Heart left ventricle (tissue), 16 donors: ENCODE measurements around the gene KLHL13. TPM values are rescaled to one million over a fixed set of nuclear protein-coding genes. Genes with fewer than 3 reads are reported as not detected.
"Not testable (repeated sequence)": the region's sequence is repeated elsewhere in the genome, so short reads cannot be mapped to it uniquely, and the experiment has no call there.

ENCODE experiments used
- ATAC-seq, 4 donors: fragments of 200-7000 bp; cut with Tn5 transposase; one replicate each; pipeline ENCODE4 v1.9.1; 2020 to 2022; ENCODE audit warnings: moderate library complexity in 4 of 4, mild to moderate bottlenecking in 3 of 4, moderate number of reproducible peaks in 1 of 4
- DNase-seq, 5 donors: peaks; one replicate each; pipeline ENCODE4 v3.0.0-alpha.2; 2020
- H3K27ac ChIP-seq, 12 donors: fragments of 200-600 bp; sonication (generic) in 4 of 12; one replicate each; pipeline versions ENCODE4 v1.5.0 to v1.8.0; 2016 to 2022; ENCODE audit warnings: mild to moderate bottlenecking in 2 of 12
- H3K27me3 ChIP-seq, 9 donors: fragments of 200-600 bp; sonication (generic) in 2 of 9; one replicate each; pipeline versions ENCODE4 v1.5.1 to v1.8.0; 2016 to 2022; ENCODE audit warnings: mild to moderate bottlenecking in 3 of 9
- H3K36me3 ChIP-seq, 9 donors: fragments of 200-600 bp; sonication (generic) in 2 of 9; one replicate each; pipeline versions ENCODE4 v1.5.0 to v1.8.0; 2018 to 2022; ENCODE audit warnings: mild to moderate bottlenecking in 2 of 9
- H3K4me1 ChIP-seq, 12 donors: fragments of 200-600 bp; sonication (generic) in 4 of 12; one replicate each; pipeline versions ENCODE4 v1.5.0 to v1.8.0; 2016 to 2022; ENCODE audit warnings: mild to moderate bottlenecking in 3 of 12
- H3K4me3 ChIP-seq, 12 donors: fragments of 200-600 bp; sonication (generic) in 4 of 12; one replicate each; pipeline versions ENCODE4 v1.5.0 to v1.8.0; 2017 to 2022; ENCODE audit warnings: mild to moderate bottlenecking in 9 of 12, moderate library complexity in 4 of 12
- H3K9me3 ChIP-seq, 12 donors: fragments of 200-600 bp; sonication (generic) in 4 of 12; one replicate each; pipeline versions ENCODE4 v1.5.0 to v1.8.0; 2016 to 2022; ENCODE audit warnings: mild to moderate bottlenecking in 1 of 12
- POLR2A ChIP-seq, 2 donors: fragments of 450-650 bp; IDR thresholded peaks; one replicate each; pipeline ENCODE4 v1.6.1; 2017; ENCODE audit warnings: antibody characterized with exemption in 2 of 2, mild to moderate bottlenecking in 2 of 2, moderate library complexity in 2 of 2
- WGBS, 4 donors: extraction: QIAGEN DNeasy Blood & Tissue Kit in 2 of 4; methylation state at CpG; one replicate each; pipeline versions ENCODE4 v1.1.5 to v1.1.7; 2013 to 2018; 5-methylcytosine and 5-hydroxymethylcytosine counted together
- intact Hi-C, 10 donors: fragments of 100-400 bp; cut with DNase I; formaldehyde crosslinking; loops; one replicate each; pipeline versions ENCODE4 v1.11.1 to v1.14.2; 2022
- polyA plus RNA-seq, 2 donors: library from polyadenylated mRNA; stranded (reverse); fragments of 200-250 nt; gene quantifications; one replicate each; pipeline ENCODE4 v1.2.3, GENCODE V29; 2013
- total RNA-seq, 9 donors: library from RNA; depleted of rRNA in 2 of 9; stranded (reverse); fragments of >200 nt in 2 of 9; fragmentation: NEBNext Ultra II Directional in 3 of 9; extraction: Animal tissue kit (Norgen Biotek cat#: 25700) in 3 of 9; gene quantifications; one replicate each; pipeline versions ENCODE4 v1.1.0 to v1.2.4, GENCODE V29; 2016 to 2023
- TF ChIP-seq, protein P1 (sequence below), 12 donors: fragments of 200-600 bp; sonication (generic) in 4 of 12; IDR thresholded peaks; one replicate each; pipeline versions ENCODE4 v1.5.0 to v1.8.0; 2018 to 2022; ENCODE audit warnings: antibody characterized with exemption in 12 of 12, mild to moderate bottlenecking in 5 of 12
- donor health status: ischemic (EF 13 %, LVEDD 7.1; RV severe dilation, severe dysfunction).
- donor health status: healthy with polysubstance abuse.
- donor health status: DM: no; HTN: yes; CAD: no.
- donor health status: DM: no; HTN: no; CAD: no.
- donor health status: ischemic (EF 25% LVEDD 6.9; RV normal size, moderate dysfunction).
- donor health status: ischemic (EF 25% LVEDD 5.7; RV mildly dilated, moderate dysfunction).
- donor health status: healthy.
- donor health status: DM: yes; HTN: yes; CAD: no.
- donor health status: ischemic (EF 35%, LVEDD 5.7; RV mildly dilated, moderate dysfunction).
- donor health status: nonischemic (EF 11% LVEDD 7.7; RV severe dilation, severe dysfunction).
- donor health status: DM: yes; HTN: yes; CAD: no.
- donor health status: PGD.
- donor health status: ischemic (EF 29% LVEDD 5.4; RV normal size, mild dysfunction).
- donor health status: nonischemic (EF 23%, LVEDD 6.1; RV moderate dilation, normal function).

KLHL13 gene
- total and polyA plus RNA-seq, 11 donors, result 3.4 to 14.2 (median 7.7) TPM

GRCh38 chrX:118025226-118025625, 91.4 kb downstream of the KLHL13 start:
- intact Hi-C loops, result no loop called here
- Histone ChIP-seq H3K27me3 (no peaks in the 10 kb centered on the region), H3K4me3 (no peak overlapping the region), H3K27ac (no peak overlapping the region), H3K9me3 (no peaks in the 10 kb centered on the region), H3K36me3 (no peaks in the 10 kb centered on the region), H3K4me1 (no peaks in the 10 kb centered on the region)
- WGBS, 4 donors, result 71 to 89% (median 81%) methylated on average over 4 of the region's 4 CpGs
- no peak for TF ChIP-seq POLR2A (IDR thresholded peaks at IDR 0.05)
- TF ChIP-seq, protein P1, sequence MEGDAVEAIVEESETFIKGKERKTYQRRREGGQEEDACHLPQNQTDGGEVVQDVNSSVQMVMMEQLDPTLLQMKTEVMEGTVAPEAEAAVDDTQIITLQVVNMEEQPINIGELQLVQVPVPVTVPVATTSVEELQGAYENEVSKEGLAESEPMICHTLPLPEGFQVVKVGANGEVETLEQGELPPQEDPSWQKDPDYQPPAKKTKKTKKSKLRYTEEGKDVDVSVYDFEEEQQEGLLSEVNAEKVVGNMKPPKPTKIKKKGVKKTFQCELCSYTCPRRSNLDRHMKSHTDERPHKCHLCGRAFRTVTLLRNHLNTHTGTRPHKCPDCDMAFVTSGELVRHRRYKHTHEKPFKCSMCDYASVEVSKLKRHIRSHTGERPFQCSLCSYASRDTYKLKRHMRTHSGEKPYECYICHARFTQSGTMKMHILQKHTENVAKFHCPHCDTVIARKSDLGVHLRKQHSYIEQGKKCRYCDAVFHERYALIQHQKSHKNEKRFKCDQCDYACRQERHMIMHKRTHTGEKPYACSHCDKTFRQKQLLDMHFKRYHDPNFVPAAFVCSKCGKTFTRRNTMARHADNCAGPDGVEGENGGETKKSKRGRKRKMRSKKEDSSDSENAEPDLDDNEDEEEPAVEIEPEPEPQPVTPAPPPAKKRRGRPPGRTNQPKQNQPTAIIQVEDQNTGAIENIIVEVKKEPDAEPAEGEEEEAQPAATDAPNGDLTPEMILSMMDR (IDR thresholded peaks at IDR 0.05), result no peak
- no peak for DNase-seq
- no peak for ATAC-seq

DNA sequence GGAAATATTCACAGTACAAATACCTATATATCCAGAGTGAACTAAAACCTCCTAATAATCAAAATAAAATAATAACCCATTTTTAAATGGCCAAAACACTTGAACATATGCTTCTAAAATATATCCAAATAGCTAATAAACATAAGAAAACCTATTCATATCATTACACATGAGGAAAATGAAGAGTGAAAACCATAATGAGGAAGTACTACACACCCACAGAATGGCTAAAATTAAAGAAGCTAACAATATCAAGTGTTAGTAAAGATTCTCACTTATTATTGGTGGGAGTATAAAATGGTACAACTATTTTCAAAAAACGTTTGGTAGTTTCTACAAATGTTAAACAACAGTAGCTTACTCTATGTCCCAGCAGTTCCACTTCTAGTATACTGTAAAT, 92.1 kb downstream of the KLHL13 start:
- no peak for ATAC-seq
- 24 to 51% (median 41%) methylated on average over 1 of the region's 1 CpG for WGBS, 4 donors
- Histone ChIP-seq H3K36me3 (no peaks in the 10 kb centered on the region), H3K4me1 (no peaks in the 10 kb centered on the region), H3K4me3 (no peak overlapping the region), H3K27me3 (no peaks in the 10 kb centered on the region), H3K27ac (no peak overlapping the region), H3K9me3 (no peaks in the 10 kb centered on the region)
- TF ChIP-seq, protein P1 (IDR thresholded peaks at IDR 0.05), result no peak
- no peak for TF ChIP-seq POLR2A (IDR thresholded peaks at IDR 0.05)
- no peak for DNase-seq
- intact Hi-C loops, result no loop called here

DNA sequence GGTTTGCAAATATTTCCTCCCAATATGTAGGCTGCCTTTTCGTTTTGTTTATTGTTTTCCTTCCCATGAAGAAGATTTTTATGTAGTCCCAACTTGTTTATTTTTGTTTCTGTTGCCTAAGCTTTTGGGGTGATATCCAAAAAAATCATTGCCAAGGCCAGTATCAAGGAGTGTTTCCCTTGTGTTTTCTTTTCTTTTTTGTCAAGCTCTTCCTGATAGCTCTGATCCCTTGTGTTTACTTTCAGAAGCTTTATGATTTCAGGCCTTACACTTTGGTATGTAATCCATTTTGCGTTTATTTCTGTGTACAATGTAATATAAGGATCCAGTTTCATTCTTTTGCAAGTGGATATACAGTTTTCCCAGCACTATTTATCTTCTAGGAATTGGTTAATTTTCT, 93.9 kb downstream of the KLHL13 start:
- Histone ChIP-seq H3K4me3 (no peak overlapping the region), H3K9me3 (no peaks in the 10 kb centered on the region), H3K36me3 (no peaks in the 10 kb centered on the region), H3K27me3 (no peaks in the 10 kb centered on the region), H3K27ac (no peak overlapping the region), H3K4me1 (no peaks in the 10 kb centered on the region)
- intact Hi-C loops, result no loop called here
- no peak for ATAC-seq
- no peak for TF ChIP-seq POLR2A (IDR thresholded peaks at IDR 0.05)
- TF ChIP-seq, protein P1 (IDR thresholded peaks at IDR 0.05), result no peak
- DNase-seq, result no peak
- 42 to 68% (median 54%) methylated on average over 2 of the region's 2 CpGs for WGBS, 4 donors

GRCh38 chrX:118016422-118016821, 100.2 kb downstream of the KLHL13 start:
- intact Hi-C loops, result no loop called here
- Histone ChIP-seq H3K27ac (no peak overlapping the region), H3K36me3 (no peaks in the 10 kb centered on the region), H3K27me3 (no peaks in the 10 kb centered on the region), H3K4me1 (no peaks in the 10 kb centered on the region), H3K4me3 (no peak overlapping the region), H3K9me3 (peaks cover 0 to 17% (median 0%) of the 10 kb centered on the region in 12 donors)
- no peak for DNase-seq
- TF ChIP-seq, protein P1 (IDR thresholded peaks at IDR 0.05), result no peak
- TF ChIP-seq POLR2A (IDR thresholded peaks at IDR 0.05), result no peak
- no peak for ATAC-seq

DNA sequence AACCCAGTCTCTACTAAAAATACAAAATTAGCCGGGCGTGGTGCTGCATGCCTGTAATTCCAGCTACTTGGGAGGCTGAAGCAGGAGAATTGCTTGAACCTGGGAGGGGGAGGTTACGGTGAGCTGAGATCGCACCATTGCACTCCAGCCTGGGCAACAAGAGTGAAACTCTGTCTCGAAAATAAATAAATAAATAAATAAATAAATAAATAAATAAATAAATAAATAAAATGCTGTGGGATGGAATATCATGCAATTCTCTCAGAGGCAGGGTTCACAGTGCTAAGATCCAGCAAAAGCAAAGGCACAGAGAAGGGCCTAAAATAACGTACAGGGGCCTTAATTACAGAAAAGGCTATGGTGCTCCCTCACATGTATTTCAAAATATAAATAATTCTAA, 114.2 kb downstream of the KLHL13 start:
- H3K27me3 ChIP-seq, ATAC-seq, DNase-seq, H3K9me3 ChIP-seq, H3K36me3 ChIP-seq, H3K4me3 ChIP-seq, H3K4me1 ChIP-seq, H3K27ac ChIP-seq: not testable (repeated sequence)
- 86 to 97% (median 92%) methylated on average over 6 of the region's 6 CpGs for WGBS, 4 donors
- intact Hi-C loops, result loop anchor here in 2 of 10 donors (5.0 to 10.0 kb wide), 3 partner anchors 115 to 225 kb away; partner anchors contain the start of gene KLHL13 (in 1 of the 2)
